HepG2 (cell line): ENCODE measurements around the gene VCP. TPM values are rescaled to one million over a fixed set of nuclear protein-coding genes. Genes with fewer than 3 reads are reported as not detected.
A peak's percentile ranks its signal among the peaks of the same experiment; 100 is the strongest.

ENCODE experiments used
- ARNT2 ChIP-seq: sonication (generic); formaldehyde crosslinking; IDR thresholded peaks from 2 replicates; pipeline ENCODE4 v1.8.0; 2022; ENCODE audit warnings: mild to moderate bottlenecking, low read depth, missing genetic modification reagents, moderate library complexity
- CBFB ChIP-seq: sonication (generic); formaldehyde crosslinking; IDR thresholded peaks from 2 replicates; pipeline ENCODE4 v1.4.0; 2020; ENCODE audit warnings: missing genetic modification reagents
- FOXM1 ChIP-seq: sonication (generic); formaldehyde crosslinking; IDR thresholded peaks from 2 replicates; pipeline ENCODE4 v1.5.0; 2020; ENCODE audit warnings: missing genetic modification reagents
- GLMP ChIP-seq: sonication (generic); formaldehyde crosslinking; IDR thresholded peaks from 2 replicates; pipeline ENCODE4 v1.9.0; 2021; ENCODE audit warnings: missing genetic modification reagents, mild to moderate bottlenecking, borderline replicate concordance
- HOXA5 ChIP-seq: sonication (generic); formaldehyde crosslinking; IDR thresholded peaks from 2 replicates; pipeline ENCODE4 v1.4.0; 2020; ENCODE audit warnings: missing genetic modification reagents
- KDM5A ChIP-seq: fragments of 200-600 bp; sonication (generic); IDR thresholded peaks from 2 replicates; pipeline ENCODE4 v1.7.0; 2018; ENCODE audit warnings: antibody characterized with exemption, mild to moderate bottlenecking, low read length, borderline replicate concordance
- NR3C1 ChIP-seq: sonication (generic); formaldehyde crosslinking; IDR thresholded peaks from 2 replicates; pipeline ENCODE4 v1.4.0; 2020; ENCODE audit warnings: missing genetic modification reagents
- PAXIP1 ChIP-seq: sonication (generic); formaldehyde crosslinking; conservative IDR thresholded peaks from 2 replicates; pipeline ENCODE4 v1.4.0; 2020; ENCODE audit warnings: mild to moderate bottlenecking, missing genetic modification reagents, moderate library complexity
- POGZ ChIP-seq: sonication (generic); formaldehyde crosslinking; IDR thresholded peaks from 2 replicates; pipeline ENCODE4 v1.4.0; 2020; ENCODE audit warnings: mild to moderate bottlenecking, missing genetic modification reagents
- RARG ChIP-seq: sonication (generic); formaldehyde crosslinking; IDR thresholded peaks from 2 replicates; pipeline ENCODE4 v1.4.0; 2020; ENCODE audit warnings: low read depth, mild to moderate bottlenecking, missing genetic modification reagents
- SALL2 ChIP-seq: sonication (generic); formaldehyde crosslinking; IDR thresholded peaks from 2 replicates; pipeline ENCODE4 v1.8.1; 2023; ENCODE audit warnings: mild to moderate bottlenecking, missing genetic modification reagents, inconsistent platforms
- SMAD3 ChIP-seq: sonication (generic); formaldehyde crosslinking; IDR thresholded peaks from 2 replicates; pipeline ENCODE4 v1.4.0; 2020; ENCODE audit warnings: missing genetic modification reagents
- SP1 ChIP-seq, 2 experiments: fragments of 450-650 bp in 1 of 2; sonication (generic) in 1 of 2; formaldehyde crosslinking in 1 of 2; IDR thresholded peaks; 2 replicates each; pipeline versions ENCODE4 v1.4.0 to v1.6.1; 2016 to 2020; ENCODE audit warnings: missing genetic modification reagents in 1 of 2
- SRF ChIP-seq: IDR thresholded peaks from 2 replicates; pipeline ENCODE4 v1.6.1; 2011; ENCODE audit warnings: mild to moderate bottlenecking, low read depth, low read length, moderate library complexity
- TEF ChIP-seq: sonication (generic); formaldehyde crosslinking; IDR thresholded peaks from 2 replicates; pipeline ENCODE4 v1.5.0; 2020; ENCODE audit warnings: missing genetic modification reagents
- TMF1 ChIP-seq: sonication (generic); formaldehyde crosslinking; IDR thresholded peaks from 2 replicates; pipeline ENCODE4 v1.8.1; 2022; ENCODE audit warnings: low read depth, missing genetic modification reagents
- ZNF143 ChIP-seq: sonication (generic); formaldehyde crosslinking; IDR thresholded peaks from 2 replicates; pipeline ENCODE4 v1.4.0; 2020; ENCODE audit warnings: missing genetic modification reagents
- ZNF547 ChIP-seq: sonication (generic); formaldehyde crosslinking; IDR thresholded peaks from 2 replicates; pipeline ENCODE4 v1.5.1; 2020; ENCODE audit warnings: mild to moderate bottlenecking, missing genetic modification reagents
- ZNF549 ChIP-seq: sonication (generic); formaldehyde crosslinking; IDR thresholded peaks from 2 replicates; pipeline ENCODE4 v1.5.0; 2020; ENCODE audit warnings: missing genetic modification reagents
- ZNF550 ChIP-seq: sonication (generic); formaldehyde crosslinking; IDR thresholded peaks from 2 replicates; pipeline ENCODE4 v1.4.0; 2020; ENCODE audit warnings: mild to moderate bottlenecking, missing genetic modification reagents, borderline replicate concordance
- ZNF740 ChIP-seq: sonication (generic); formaldehyde crosslinking; IDR thresholded peaks from 2 replicates; pipeline ENCODE4 v1.4.0; 2020; ENCODE audit warnings: missing genetic modification reagents
- polyA plus RNA-seq, 8 experiments: library from polyadenylated mRNA; depleted of rRNA in 3 of 8; stranded (reverse) in 7 of 8; unstranded in 1 of 8; fragments of >200 nt; fragmentation: Illumina TruSeq in 4 of 8; extraction: Trizol in 4 of 8; gene quantifications; 2 replicates each; pipeline versions ENCODE4 v1.2.1 to v1.2.3, GENCODE V29; 2011 to 2016; ENCODE audit warnings: low read depth in 4 of 8, missing spikeins in 1 of 8, mixed read lengths in 1 of 8; ENCODE audit not compliant: insufficient read depth in 1 of 8
- total RNA-seq, 5 experiments: library from RNA; depleted of rRNA; stranded (reverse); fragments of >200 nt; fragmentation: Illumina TruSeq; extraction: Trizol; gene quantifications; 2 replicates each; pipeline ENCODE4 v1.2.3, GENCODE V29; 2016; ENCODE audit warnings: low read depth in 1 of 5

The VCP gene
- total and polyA plus RNA-seq, 2 of the 13 experiments (the other 11 are each of a cell fraction or from before 2014, with no cell fraction given) = 143 to 391 TPM

DNA sequence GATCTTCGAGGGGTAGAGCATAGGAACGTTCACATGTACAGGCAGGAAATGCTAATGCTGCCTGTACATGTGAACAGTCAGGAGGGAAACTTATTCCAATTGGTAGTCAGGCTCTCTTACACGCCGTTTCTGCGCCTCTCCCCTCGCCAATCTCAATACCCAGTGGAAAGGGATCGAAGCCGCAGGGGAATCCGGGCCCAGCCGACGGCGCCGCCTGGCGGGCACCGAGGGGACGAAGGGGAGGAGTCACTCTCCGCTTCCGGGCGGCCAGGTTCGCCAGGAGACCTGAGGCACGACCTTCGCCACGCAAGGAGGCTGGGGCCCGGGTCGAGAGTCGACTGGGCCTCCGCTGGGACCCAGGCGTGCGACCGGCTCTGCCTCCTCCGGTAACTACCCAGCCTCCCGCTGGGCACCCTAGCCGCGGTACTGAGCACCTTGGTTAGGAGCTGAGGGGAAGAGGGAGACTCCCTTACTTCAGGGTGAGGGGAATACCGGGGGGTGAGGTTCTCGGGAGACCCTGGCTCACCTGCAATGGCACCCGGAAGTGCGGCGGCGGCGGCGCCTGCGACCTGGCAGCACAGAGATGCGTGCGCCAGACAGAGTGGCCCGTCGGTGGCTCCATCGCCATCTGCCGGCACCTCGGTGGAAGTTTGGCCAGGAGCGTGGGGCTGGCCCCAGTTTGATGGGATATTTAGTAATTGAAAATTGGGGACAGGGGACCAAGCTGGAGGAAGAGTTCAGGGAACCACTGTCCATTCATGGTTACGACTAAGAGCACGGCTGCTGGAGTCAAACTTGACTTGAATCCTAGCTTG lies 23.8 kb upstream of the VCP start, which contains the start of gene PIGO (continued):
- peak; percentile 90 for TF ChIP-seq KDM5A
- TF ChIP-seq NR3C1 (CRISPR knock-in tag) = no peak
- peak; percentile 87 for TF ChIP-seq CBFB (CRISPR knock-in tag)
- TF ChIP-seq RARG (CRISPR knock-in tag) = peak; percentile 95; the same call in 1 of the 2 replicates
- peak; percentile 80; the same call in 1 of the 2 replicates for TF ChIP-seq HOXA5 (CRISPR knock-in tag)
- TF ChIP-seq SRF = no peak
- peak; percentile 91 for TF ChIP-seq SALL2 (CRISPR knock-in tag)
- no peak for TF ChIP-seq TMF1 (CRISPR knock-in tag)
- peak; percentile 89; the same call in 1 of the 2 replicates for TF ChIP-seq SMAD3 (CRISPR knock-in tag)
- 0 out of 2 replicates have a peak, but pooled peaks have one; percentile 24 for TF ChIP-seq TEF (CRISPR knock-in tag)
- no peak for TF ChIP-seq FOXM1
- TF ChIP-seq SP1 (IDR thresholded peaks at IDR 0.05) = no peak
- TF ChIP-seq SP1 (CRISPR knock-in tag; IDR thresholded peaks at IDR 0.05) = peak; percentile 74
- TF ChIP-seq ZNF549 = no peak
- TF ChIP-seq PAXIP1 (CRISPR knock-in tag) = peak; percentile 71
- no peak for TF ChIP-seq ZNF550
- peak; percentile 51 for TF ChIP-seq ZNF143 (CRISPR knock-in tag)
- no peak for TF ChIP-seq GLMP (CRISPR knock-in tag)
- TF ChIP-seq ZNF740 = 0 out of 2 replicates have a peak, but pooled peaks have one; percentile 65
- peak; percentile 86 for TF ChIP-seq POGZ (CRISPR knock-in tag)
- peak; percentile 76 for TF ChIP-seq ZNF547 (CRISPR knock-in tag)
- peak; percentile 91; the same call in 1 of the 2 replicates for TF ChIP-seq ARNT2
